GM19351 (cell line): ENCODE results near the gene UBL4A.

Experiments
- ATAC-seq: cut with Tn5 transposase; IDR thresholded peaks from one replicate; pipeline ENCODE4 v1.9.1; 2021; ENCODE audit warnings: mild to moderate bottlenecking, moderate library complexity; ENCODE audit not compliant: unreplicated experiment

Gene UBL4A

GRCh38 chrX:154464806-154465365, 21.5 kb downstream of the UBL4A start:
- no peak for ATAC-seq

GRCh38 chrX:154463611-154464220, 22.7 kb downstream of the UBL4A start:
- no peak for ATAC-seq

GRCh38 chrX:154462396-154462795, 24.0 kb downstream of the UBL4A start:
- ATAC-seq = no peak

GRCh38 chrX:154460326-154460725, 26.1 kb downstream of the UBL4A start:
- no peak for ATAC-seq

- ATAC-seq = no peak
These were observed 26.6 kb downstream of the UBL4A start for GRCh38 chrX:154459832-154460231.

- ATAC-seq = no peak
These were observed 27.2 kb downstream of the UBL4A start for GRCh38 chrX:154458954-154459778.

- ATAC-seq = peak; percentile 66
These were observed 28.1 kb downstream of the UBL4A start, which contains the start of gene PLXNA3 for GRCh38 chrX:154458116-154458953. TSS of gene PLXNA3 (plus strand) at chrX:154458281. CDS start at chrX:154460184, 1,903 bp downstream.

- ATAC-seq = peak; percentile 62
These were observed 28.8 kb downstream of the UBL4A start for GRCh38 chrX:154457491-154458115.

GRCh38 chrX:154452823-154453222, 33.6 kb downstream of the UBL4A start:
- no peak for ATAC-seq

GRCh38 chrX:154450312-154450711, 36.1 kb downstream of the UBL4A start:
- ATAC-seq = no peak

GRCh38 chrX:154449618-154450017, 36.8 kb downstream of the UBL4A start:
- no peak for ATAC-seq

- ATAC-seq = no peak
These were observed 37.9 kb downstream of the UBL4A start for GRCh38 chrX:154448484-154448883.

- no peak for ATAC-seq
These were observed 40.0 kb downstream of the UBL4A start for GRCh38 chrX:154446430-154446829.

- ATAC-seq = no peak
These were observed 40.6 kb downstream of the UBL4A start for GRCh38 chrX:154445776-154446175.

- no peak for ATAC-seq
These were observed 41.6 kb downstream of the UBL4A start for GRCh38 chrX:154444755-154445246.

GRCh38 chrX:154443992-154444754, 42.2 kb downstream of the UBL4A start, which contains the start of gene FAM50A:
TSS of gene FAM50A (plus strand) at chrX:154444141. CDS start at chrX:154444236, 95 bp downstream.
- peak; percentile 82 for ATAC-seq

GRCh38 chrX:154443479-154443910, 42.9 kb downstream of the UBL4A start:
- no peak for ATAC-seq

- no peak for ATAC-seq
These were observed 44.3 kb downstream of the UBL4A start for GRCh38 chrX:154441984-154442707.

GRCh38 chrX:154441564-154441963, 44.9 kb downstream of the UBL4A start:
- no peak for ATAC-seq
